HG03039 (cell line): ENCODE results near the gene MRPL52.
A peak's percentile ranks its signal among the peaks of the same experiment; 100 is the strongest.
"Not testable (repeated sequence)": the region's sequence is repeated elsewhere in the genome, so short reads cannot be mapped to it uniquely, and the experiment has no call there.

Experiments
- ATAC-seq: cut with Tn5 transposase; IDR thresholded peaks from one replicate; pipeline ENCODE4 v1.9.1; 2021; ENCODE audit warnings: mild to moderate bottlenecking, moderate library complexity; ENCODE audit not compliant: unreplicated experiment

The MRPL52 gene

DNA sequence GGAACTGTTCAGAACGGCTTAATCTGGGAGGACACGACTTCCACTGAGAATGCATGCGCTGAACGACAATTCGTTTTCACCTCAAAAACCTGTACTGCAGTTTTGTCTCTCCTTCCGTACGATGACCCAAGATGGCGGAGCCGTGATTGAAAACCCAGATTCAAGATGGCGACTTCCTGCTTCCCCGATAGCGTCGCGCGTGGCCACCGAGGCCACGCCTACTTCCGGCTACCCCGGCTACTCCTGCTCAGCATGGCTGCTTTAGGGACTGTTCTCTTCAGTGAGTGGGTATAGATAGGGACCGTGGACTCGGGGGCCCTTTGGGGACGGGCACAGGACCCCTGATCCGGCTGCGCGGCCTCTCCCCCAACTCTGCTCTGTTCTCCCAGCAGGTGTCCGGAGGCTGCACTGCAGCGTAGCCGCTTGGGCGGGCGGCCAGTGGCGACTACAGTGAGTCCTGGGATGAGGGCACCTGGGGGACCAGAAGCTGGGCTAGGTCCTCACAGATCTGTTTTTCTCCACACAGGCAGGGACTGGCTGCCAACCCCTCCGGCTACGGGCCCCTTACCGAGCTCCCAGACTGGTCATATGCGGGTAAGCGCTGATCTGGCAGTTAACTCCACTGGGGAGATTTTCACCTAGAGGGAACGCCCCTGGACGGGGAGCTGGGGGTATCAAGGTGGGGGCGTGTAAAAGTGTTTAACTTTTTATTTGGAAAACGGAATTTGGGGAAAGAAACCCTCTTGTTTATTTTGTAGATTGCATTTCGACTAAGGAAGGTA, at the start of gene MRPL52:
TSS of gene MRPL52 (plus strand) at position 227 of the 782 bp plus-strand sequence. CDS start at position 253, 26 bp downstream.
- ATAC-seq = peak; percentile 81

DNA sequence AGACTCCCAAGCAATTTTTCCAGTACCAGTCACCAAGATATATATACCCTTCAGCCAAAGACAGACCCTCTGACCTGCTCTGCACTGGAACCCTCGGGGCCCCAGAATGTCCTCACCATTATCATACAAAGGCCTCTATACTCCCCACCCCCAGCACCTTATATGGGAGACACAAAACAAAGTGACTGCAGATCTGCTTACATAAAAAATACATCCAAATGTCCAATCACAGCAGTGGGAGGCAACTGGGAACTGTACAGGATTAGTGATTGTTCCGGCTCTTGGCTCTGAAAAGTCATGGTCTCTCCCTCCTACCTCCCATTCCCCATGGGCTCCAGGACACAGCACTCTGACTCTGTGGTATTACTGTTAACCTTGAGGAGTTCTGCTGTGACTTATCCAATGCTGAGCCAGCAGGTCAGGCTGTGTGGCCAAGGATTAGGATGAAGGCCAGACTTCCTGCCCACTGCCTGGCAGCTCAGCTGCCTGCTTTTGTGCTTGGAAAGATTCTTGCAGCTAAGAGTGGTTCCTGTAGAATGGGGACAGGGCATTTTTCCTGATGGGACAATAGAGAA, 49.5 kb upstream of the MRPL52 start:
- no peak for ATAC-seq

DNA sequence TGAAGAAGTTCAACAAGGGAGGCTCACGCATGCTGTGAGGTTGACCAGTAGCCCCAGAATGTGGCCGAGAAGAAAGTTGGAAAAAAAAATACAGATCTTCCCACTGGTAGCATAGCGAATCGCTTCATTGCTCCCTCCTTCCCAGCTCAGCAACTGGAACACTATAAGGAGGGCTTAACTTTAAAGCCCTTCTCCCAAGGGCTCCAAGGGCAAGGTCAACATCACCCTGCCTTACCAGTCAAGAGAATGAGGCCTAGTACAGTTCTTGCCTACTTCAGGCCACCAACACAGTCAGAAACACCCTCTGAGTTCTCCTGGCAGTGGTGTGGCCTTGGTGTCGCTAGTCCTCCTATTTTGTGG, 48.8 kb upstream of the MRPL52 start:
- ATAC-seq = no peak

DNA sequence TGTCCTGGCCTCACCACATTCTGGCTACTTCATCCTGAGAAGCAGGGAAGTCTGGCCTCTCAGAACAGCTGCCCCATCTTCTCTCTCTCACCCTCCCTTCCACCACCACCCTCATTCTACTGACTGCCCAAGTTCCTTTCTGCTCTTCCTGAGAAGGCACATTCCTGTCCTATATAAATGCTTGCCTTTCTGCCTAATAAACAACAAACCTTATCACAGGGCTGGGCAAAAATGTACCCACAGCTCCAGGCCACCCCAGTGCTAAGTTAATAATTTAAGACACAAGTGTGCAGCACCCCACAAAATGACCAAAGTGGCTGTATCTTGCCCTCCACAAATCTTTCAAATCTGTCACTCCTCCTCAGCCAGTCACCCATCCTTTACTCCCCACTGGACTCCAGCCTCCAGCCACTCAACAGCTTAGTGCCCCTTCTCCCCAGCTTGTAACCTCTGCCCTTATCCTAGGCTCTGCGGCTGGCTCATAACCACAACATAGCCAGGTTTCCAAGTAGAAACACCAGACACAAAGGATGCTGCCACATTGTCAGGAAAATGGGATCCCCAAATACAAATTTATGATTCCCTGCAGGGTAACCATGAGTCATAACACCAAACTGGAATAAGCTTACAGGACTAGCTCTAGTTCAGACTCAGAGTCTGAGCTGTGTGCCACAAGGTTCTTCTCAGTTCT, 48.2 kb upstream of the MRPL52 start:
- ATAC-seq = no peak

DNA sequence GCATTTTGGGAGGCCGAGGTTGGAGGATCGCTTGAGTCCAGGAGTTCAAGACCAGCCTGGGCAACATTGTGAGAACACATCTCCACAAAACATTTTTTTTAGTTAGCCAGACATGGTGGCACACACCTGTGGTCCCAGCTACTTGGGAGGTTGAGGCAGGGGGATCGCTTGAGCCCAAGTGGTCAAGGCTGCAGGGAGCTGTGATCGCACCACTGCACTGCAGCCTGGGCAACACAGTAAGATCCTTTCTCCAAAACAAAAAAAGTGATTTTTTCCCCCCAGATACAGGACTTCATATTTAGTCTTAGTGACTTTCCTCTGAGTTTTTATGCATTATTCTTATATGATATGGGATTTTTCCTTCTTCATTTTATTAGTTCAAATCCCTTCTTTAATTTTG, 43.0 kb upstream of the MRPL52 start:
- ATAC-seq = no peak

DNA sequence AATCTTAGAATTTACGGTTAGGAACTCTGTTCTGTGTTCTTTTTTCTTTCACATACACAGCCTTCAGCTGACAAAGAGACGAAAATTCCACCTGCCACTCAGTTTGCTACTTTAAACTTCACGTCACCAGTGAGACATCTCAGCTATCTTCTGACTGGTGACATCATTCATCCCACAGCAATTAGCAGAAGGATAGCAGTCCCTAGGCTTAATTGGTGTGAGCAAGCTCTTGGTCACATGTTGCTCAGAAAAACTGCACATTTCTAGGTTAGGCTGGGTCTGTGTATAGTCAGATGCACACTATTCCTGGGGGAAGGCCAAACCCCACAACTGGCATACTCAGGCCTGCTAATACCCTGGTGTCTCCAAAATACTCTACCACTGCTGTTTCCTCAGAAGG, 38.4 kb upstream of the MRPL52 start:
- ATAC-seq = no peak

DNA sequence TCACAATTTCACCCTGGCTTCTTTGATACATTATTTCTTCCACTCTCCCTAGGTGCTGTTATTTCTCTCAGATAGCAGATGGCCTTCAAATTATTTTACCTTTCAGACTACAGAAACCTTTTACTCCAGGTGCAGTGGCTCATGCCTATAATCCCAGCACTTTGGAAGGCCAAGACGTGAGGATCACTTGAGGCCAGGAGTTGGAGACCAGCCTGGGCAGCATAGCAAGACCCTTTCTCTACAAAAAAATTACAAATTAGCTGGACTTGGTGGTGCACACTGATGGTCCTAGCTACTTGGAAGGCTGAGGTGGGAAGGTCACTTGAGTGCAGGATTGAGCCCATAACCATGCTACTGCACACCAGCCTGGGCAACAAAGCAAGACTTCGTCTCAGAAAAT, 37.5 kb upstream of the MRPL52 start:
- no peak for ATAC-seq

DNA sequence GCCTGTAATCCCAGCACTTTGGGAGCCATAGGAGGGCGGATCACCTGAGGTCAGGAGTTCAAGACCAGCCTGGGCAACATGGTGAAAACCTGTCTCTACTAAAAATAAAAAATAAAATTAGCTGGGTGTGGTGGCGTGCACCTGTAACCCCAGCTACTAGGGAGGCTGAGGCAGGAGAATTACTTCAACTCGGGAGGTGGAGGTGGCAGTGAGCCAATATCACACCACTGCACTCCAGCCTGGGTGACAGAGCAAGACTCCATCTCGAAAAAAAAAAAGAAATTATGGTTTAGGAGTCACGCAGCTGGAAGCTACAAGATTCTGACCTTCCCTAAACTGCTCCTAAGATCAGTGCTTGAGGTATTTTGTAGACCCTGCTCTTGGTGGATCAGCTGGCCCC, 36.1 kb upstream of the MRPL52 start:
- ATAC-seq = not testable (repeated sequence)

DNA sequence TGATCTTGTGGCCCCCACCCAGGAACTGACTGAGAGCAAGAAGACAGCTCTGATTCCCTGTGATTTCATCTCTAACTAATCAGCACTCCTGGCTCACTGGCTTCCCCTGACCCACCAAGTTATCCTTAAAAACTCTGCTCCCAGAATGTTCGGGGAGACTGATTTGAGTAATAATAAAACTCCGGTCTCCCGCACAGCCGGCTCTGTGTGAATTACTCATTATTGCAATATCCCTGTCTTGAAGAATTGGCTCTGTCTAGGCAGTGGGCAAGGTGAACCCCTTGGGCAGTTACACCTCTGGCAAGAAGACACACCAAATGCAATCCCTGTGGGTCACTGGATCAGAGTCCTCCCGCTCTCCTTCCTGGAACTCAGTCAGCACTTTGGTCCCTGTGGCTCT, 35.7 kb upstream of the MRPL52 start:
- no peak for ATAC-seq

DNA sequence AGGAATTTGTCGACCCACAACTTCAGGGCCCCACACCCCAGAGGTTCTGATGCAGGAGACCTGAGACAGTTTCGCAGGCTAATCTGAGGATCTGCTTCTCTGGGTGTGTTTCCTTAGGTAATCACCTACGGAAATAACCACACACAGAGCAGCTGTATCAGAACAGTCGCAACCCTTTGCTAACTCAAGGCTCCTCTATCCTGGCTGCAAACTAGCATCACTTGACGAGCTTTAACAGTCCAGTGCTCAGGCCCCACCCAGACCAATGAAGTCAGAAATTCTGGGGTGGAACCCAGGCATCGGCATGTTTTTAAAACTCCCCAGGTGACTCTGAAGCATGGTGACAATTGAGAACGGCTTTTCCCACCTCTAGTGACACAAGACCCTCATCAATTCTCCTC, 35.1 kb upstream of the MRPL52 start:
- ATAC-seq = peak; percentile 52

DNA sequence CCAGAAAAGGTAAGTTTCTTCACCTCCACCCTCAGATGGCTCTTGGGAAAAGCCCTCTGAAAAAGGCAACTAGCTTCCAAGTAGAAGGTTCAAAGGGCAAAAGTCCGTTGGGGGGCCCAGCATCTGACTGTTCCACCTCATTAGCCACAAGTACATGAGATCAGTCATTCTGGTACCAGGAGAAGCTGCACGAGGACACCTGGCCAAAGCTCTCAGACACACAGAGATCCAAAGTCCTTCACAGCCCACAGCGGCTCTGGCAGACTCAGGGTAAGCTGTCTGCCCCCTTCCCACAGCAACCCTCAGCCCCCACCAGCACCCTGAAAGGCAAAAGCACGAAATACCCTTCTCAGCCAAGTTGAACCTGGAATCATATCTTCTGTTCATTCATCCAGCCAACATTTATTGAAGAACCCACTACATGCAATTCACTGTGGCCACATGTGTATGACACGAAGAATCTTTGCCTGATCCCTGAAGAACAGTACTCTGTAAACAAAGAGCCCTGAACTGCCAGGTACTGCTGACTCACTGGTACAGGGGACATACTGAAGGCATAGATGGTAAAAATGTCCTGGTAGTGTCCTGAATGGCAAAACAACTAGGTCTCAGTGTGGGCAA, 33.5 kb upstream of the MRPL52 start:
- peak; percentile 41 for ATAC-seq

DNA sequence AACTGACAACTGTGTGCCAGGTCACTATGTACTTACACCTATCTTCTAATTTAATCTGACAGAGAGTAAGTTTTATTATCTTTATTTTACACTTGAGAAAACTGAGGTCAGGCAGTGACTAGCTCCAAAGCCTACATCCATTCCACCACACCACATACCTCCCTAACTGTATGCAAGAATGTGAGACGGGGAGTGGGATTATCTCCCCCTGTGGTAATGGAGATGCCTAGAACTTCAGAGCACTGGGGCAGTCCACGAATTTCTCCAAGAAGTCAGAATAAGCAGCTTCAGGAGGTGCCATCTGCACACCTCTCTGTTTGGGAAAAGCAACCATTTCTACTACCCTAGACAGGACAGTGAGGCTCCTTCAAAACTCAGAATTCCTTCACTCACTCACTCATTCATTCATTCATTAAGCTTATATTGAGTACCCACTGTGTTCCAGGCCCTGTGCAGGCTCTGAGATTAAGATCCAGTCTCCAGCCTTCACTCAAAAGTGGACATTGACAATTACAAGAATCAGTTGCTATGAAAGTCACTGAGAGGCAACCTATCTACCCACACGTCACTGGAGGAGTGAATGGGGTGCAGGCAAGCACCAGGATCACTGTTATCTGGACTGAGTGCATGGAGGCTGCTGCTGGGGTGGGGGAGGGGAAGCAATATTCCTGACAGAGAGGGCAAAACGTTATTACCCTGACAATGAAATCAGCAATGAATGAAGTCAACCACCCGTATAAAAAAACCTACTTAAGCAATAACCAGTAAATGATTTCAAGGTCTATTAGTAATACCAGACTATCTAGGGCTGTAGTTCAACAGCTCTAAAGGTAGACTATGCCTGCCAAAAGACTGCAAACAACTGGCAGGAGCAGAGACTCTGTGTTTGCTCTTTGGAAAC, 32.4 kb upstream of the MRPL52 start:
- no peak for ATAC-seq

DNA sequence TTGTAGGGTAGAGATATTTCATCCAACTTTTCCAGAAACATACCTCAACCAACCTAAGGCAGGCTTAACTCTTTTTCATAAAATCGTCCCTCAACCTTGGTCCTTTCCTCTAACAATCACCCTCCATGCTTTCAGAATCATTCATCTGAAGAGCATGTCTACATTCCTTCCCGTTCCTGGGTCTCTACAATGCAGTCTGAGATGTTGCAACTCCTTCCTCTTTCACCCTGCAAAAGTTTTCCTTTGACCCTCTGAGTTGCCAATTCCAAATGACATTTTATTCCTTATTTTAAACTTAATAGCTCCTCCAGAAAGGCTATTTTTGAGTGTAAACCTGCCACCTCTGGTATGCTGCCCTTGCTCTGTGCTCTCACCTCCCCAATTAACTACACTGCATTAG, 31.2 kb upstream of the MRPL52 start:
- ATAC-seq = no peak

DNA sequence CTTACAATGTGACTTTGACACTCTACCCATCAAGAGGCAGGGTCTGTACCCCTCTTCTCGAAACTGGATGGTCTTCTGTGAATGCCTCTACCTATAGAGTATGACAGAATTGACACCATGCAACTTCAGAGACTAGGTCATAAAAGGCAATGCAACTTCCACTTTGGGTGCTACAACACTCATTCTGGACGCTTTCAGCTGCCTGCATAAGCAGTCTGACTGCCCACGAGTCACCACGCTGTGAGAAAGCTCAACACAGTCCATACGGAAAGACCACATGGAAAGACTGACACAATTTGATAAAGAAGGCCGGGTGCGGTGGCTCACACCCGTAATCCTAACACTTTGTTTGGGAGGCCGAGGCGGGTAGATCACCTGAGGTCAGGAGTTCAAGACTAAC, 29.3 kb upstream of the MRPL52 start:
- no peak for ATAC-seq

DNA sequence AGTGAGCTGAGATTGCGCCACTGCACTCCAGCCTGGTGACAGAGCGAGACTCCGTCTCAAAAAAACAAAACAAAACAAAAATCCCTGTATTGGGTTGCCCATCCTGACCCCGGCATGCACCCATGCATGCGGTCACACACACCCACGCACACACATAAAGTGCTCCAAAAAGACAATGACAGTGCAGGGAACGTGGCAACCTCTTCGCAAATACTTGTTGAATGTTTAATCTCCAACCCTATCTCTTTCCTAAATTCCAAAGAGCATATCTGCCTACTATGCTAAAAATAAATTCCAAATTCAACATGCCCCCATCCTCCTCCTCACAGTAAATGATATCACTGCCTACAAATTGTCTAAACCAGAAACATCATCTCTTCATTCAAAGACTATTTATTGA, 28.0 kb upstream of the MRPL52 start:
- ATAC-seq = no peak

DNA sequence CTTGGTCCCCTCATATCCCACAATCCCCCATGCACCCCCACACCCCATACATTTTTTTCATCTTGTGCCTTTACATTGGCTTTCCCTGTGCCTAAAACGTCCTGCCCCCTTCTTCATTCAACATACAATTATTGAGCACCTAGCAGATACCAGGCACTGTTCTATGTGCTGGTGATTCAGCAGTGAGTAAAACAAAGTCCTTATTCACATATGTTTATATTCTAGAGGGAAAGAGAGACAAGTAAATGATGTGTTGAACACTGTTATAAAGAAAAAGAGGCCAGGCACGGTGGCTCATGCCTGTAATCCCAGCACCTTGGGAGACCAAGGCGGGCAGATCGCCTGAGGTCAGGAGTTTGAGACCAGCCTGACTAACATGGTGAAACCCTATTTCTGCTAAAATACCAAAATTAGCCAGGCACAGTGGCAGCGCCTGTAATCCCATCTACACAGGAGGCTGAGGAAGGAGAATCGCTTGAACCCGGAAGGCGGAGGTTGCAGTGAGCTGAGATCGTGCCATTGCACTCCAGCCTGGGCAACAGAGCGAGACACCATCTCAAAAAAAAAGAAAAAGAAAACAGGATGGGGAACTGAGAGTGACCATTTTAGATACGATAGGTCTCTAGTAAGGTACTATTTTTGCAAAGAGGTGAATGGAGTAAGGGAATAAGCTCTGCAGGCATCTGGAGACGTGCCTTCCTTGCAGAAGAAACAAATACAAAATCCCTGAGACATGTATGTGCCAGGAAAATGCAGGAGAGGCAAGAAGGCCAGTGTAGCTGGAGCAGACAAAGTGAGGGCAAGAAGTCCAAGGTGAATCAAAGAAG, 26.6 kb upstream of the MRPL52 start:
- ATAC-seq = peak; percentile 53

DNA sequence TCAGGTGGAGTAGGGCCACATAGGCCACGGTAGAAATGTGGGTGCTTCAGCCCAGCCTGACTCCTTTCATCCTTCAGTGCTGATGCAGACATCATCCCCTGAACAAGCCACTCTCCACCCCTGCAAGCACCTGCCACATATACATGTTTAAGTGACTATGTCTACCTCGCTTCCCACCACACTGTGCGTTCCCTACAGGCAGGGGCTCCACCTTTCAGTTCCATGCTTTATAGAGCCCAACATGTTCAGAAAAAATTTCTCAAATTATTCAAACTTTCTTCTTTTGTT, 26.1 kb upstream of the MRPL52 start:
- peak; percentile 43 for ATAC-seq

DNA sequence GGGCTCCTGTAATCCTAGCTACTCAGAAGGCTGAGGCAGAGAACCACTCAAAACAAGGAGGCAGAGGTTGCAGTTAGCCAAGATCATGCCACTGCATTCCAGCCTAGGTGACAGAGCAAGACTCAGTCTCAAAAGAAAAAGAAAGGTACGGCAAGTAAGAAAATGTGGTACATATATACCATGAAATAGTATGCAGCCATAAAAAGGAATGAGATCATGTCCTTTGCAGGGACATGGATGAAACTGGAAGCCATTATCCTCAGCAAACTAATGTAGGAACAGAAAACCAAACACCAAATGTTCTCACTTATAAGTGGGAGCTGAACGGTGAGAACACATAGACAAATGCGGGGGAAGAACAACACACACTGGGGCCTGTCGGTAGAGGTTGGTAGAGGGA, 24.5 kb upstream of the MRPL52 start:
- ATAC-seq = not testable (repeated sequence)

DNA sequence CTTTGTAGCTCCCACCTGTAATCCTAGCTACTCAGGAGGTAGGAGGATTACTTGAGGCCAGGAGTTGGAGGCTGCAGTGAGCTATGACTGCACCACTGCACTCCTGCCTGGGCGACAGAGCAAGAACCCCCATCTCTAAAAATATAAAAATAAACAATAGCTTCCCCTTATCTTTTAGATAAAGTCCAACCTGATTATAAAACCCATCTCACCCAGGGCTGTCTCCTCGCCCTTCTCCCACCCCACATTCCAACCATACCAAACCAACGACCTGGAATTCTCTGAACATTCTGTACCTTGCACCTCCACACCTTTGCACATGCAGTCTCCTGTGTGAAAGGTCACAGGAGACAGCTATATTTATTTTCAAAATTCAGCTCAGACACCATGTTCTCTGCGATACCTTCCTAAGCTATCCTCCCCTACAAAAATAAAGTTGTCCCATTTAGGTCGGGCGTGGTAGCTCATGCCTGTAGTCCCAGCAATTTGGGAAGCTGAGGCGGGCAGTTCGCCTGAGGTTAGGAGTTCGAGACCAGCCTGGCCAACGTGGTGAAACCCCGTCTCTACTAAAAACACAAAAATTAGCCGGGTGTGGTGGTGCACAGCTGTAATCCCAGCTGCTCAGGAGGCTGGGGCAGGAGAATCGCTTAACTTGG, 22.1 kb upstream of the MRPL52 start:
- ATAC-seq = no peak
